ENCODE measurements around the gene FAF1.

FAF1 gene

DNA sequence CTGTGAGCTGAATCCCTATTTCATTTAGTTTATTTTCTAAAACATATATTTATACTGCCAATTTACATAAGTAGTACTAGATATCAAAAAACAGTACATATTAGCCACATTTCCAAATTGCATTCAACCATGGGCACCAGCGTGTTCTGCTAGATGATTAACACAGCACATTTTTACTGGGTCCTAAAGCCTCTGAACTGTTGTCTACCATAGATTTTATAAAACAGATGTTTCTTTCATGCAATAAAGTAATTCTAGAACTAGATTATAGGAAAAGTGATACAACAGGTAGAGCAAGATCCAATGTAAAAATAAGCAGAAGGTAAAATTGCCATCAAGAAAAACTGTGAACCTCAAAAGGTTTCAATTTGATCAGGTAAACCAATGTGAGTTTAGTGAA is 108.6 kb downstream of the FAF1 start:
- no peaks in the 10 kb centered on the region for H4K20me1 ChIP-seq (ENCODE audit: control insufficient read depth, insufficient read depth, low read depth, low read length)
- no peaks in the 10 kb centered on the region; the same call in 1 of the 2 replicates for H3K36me3 ChIP-seq (ENCODE audit: control insufficient read depth, low read length)
- H3K9me3 ChIP-seq (ENCODE audit: control insufficient read depth, insufficient read depth, low read length) = no peaks in the 10 kb centered on the region
- no peak for TF ChIP-seq EZH2phosphoT487 (IDR thresholded peaks at IDR 0.05; ENCODE audit: borderline replicate concordance, low read length)
- TF ChIP-seq, protein P1, sequence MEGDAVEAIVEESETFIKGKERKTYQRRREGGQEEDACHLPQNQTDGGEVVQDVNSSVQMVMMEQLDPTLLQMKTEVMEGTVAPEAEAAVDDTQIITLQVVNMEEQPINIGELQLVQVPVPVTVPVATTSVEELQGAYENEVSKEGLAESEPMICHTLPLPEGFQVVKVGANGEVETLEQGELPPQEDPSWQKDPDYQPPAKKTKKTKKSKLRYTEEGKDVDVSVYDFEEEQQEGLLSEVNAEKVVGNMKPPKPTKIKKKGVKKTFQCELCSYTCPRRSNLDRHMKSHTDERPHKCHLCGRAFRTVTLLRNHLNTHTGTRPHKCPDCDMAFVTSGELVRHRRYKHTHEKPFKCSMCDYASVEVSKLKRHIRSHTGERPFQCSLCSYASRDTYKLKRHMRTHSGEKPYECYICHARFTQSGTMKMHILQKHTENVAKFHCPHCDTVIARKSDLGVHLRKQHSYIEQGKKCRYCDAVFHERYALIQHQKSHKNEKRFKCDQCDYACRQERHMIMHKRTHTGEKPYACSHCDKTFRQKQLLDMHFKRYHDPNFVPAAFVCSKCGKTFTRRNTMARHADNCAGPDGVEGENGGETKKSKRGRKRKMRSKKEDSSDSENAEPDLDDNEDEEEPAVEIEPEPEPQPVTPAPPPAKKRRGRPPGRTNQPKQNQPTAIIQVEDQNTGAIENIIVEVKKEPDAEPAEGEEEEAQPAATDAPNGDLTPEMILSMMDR (IDR thresholded peaks at IDR 0.05; ENCODE audit: low read depth, low read length, poor library complexity, severe bottlenecking) = no peak
- H3K79me2 ChIP-seq (ENCODE audit: control insufficient read depth, low read length) = peaks cover 39% of the 10 kb centered on the region
- H3K4me2 ChIP-seq (ENCODE audit: low read length) = no peak overlapping the region
- H3K27me3 ChIP-seq (ENCODE audit: control insufficient read depth, low read length) = no peaks in the 10 kb centered on the region
- H3K4me3 ChIP-seq (ENCODE audit: low read length) = no peak overlapping the region
- no peaks in the 10 kb centered on the region for H3K4me1 ChIP-seq (ENCODE audit: control insufficient read depth, low read length)
- H3K9me2 ChIP-seq (replicated peaks; ENCODE audit: control insufficient read depth, low read length) = no peaks in the 10 kb centered on the region
- no peak overlapping the region for H3K27ac ChIP-seq (ENCODE audit: low read depth, low read length)
- no peaks in the 10 kb centered on the region for H3F3A ChIP-seq (ENCODE audit: control insufficient read depth, insufficient read depth)

DNA sequence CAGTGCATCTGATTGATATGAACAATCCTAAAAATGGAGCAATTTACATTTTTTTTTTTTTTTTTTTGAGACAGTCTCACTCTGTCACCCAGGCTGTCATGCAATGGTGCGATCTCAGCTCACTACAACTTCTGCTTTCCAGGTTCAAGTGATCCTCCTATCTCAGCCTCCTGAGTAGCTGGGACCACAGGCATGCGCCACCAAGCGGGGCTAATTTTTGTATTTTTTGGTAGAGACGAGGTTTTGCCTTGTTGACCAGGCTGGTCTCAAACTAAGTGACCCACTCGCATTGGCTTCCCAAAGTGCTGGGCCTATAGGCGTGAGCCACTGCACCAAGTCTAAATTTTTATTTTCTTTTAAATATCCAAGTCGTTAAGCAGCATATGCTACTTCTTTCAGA is 109.0 kb downstream of the FAF1 start:
- Histone ChIP-seq H3K27ac (ENCODE audit: low read depth, low read length) (no peak overlapping the region), H3K79me2 (ENCODE audit: control insufficient read depth, low read length) (peaks cover 42% of the 10 kb centered on the region), H3K4me1 (ENCODE audit: control insufficient read depth, low read length) (no peaks in the 10 kb centered on the region), H3K36me3 (ENCODE audit: control insufficient read depth, low read length) (no peaks in the 10 kb centered on the region; the same call in 1 of the 2 replicates), H3K9me3 (ENCODE audit: control insufficient read depth, insufficient read depth, low read length) (no peaks in the 10 kb centered on the region), H3F3A (ENCODE audit: control insufficient read depth, insufficient read depth) (no peaks in the 10 kb centered on the region), H3K9me2 (replicated peaks; ENCODE audit: control insufficient read depth, low read length) (no peaks in the 10 kb centered on the region), H3K4me3 (ENCODE audit: low read length) (no peak overlapping the region), H4K20me1 (ENCODE audit: control insufficient read depth, insufficient read depth, low read depth, low read length) (no peaks in the 10 kb centered on the region), H3K27me3 (ENCODE audit: control insufficient read depth, low read length) (no peaks in the 10 kb centered on the region), H3K4me2 (ENCODE audit: low read length) (no peak overlapping the region)
- no peak for TF ChIP-seq EZH2phosphoT487 (IDR thresholded peaks at IDR 0.05; ENCODE audit: borderline replicate concordance, low read length)
- TF ChIP-seq, protein P1 (IDR thresholded peaks at IDR 0.05; ENCODE audit: low read depth, low read length, poor library complexity, severe bottlenecking) = no peak

DNA sequence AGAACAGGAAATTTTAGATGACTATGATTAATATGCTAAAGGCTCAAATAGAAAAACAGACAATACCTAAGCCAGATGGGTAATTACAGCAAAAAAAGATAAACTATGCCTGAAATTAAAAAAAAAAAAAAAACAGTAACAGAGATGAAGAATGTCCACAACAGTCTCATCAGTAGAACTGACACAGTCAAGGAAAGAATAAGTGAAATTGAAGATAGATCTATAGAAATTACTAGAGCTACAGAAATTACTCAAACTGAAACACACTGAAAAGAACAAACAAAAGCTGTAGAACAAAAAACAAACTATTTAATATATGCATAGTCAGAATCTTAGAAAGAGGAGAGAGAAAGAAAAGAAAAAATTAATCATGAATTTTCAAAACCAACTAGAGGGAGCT is 112.8 kb downstream of the FAF1 start:
- Histone ChIP-seq H3K9me2 (replicated peaks; ENCODE audit: control insufficient read depth, low read length) (no peaks in the 10 kb centered on the region), H3K27ac (ENCODE audit: low read depth, low read length) (no peak overlapping the region), H4K20me1 (ENCODE audit: control insufficient read depth, insufficient read depth, low read depth, low read length) (no peaks in the 10 kb centered on the region), H3K4me2 (ENCODE audit: low read length) (no peak overlapping the region), H3K4me3 (ENCODE audit: low read length) (no peak overlapping the region), H3K36me3 (ENCODE audit: control insufficient read depth, low read length) (no peaks in the 10 kb centered on the region), H3K9me3 (ENCODE audit: control insufficient read depth, insufficient read depth, low read length) (no peaks in the 10 kb centered on the region), H3K79me2 (ENCODE audit: control insufficient read depth, low read length) (peaks cover 67% of the 10 kb centered on the region), H3K27me3 (ENCODE audit: control insufficient read depth, low read length) (no peaks in the 10 kb centered on the region), H3F3A (ENCODE audit: control insufficient read depth, insufficient read depth) (no peaks in the 10 kb centered on the region), H3K4me1 (ENCODE audit: control insufficient read depth, low read length) (no peaks in the 10 kb centered on the region)
- no peak for TF ChIP-seq EZH2phosphoT487 (IDR thresholded peaks at IDR 0.05; ENCODE audit: borderline replicate concordance, low read length)
- TF ChIP-seq, protein P1 (IDR thresholded peaks at IDR 0.05; ENCODE audit: low read depth, low read length, poor library complexity, severe bottlenecking) = no peak

Measured in DOHH2 (cell line).